Endometrium (tissue), 2 donors: ENCODE data around the gene ATG4A.

Experiments used
- FAIRE-seq: peaks from 2 replicates; lab custom pipeline; 2012; peaks lifted over from hg19 to GRCh38; lab: Jason Lieb, UNC
- donor health status: control.
- donor health status: control.

Gene ATG4A

GRCh38 chrX:108091264-108091877, at the start of gene ATG4A, which contains the start of gene PSMD10:
TSS of gene ATG4A (plus strand) at chrX:108091778. CDS start at chrX:108091827, 49 bp downstream.
TSS of gene PSMD10 (minus strand) at chrX:108091542. CDS start at chrX:108091520, 22 bp downstream.
- peak; percentile 95 for FAIRE-seq

- no peak for FAIRE-seq
These were observed 46.9 kb upstream of the ATG4A start, which contains the start of gene VSIG1 for GRCh38 chrX:108044554-108045256. TSS of gene VSIG1 (plus strand) at chrX:108045065. CDS start at chrX:108045131, 66 bp downstream.

- no peak for FAIRE-seq
These were observed 41.9 kb upstream of the ATG4A start for GRCh38 chrX:108049649-108050048.

GRCh38 chrX:108053218-108053617, 38.4 kb upstream of the ATG4A start:
- FAIRE-seq = no peak

GRCh38 chrX:108055546-108055945, 36.0 kb upstream of the ATG4A start:
- FAIRE-seq = no peak

- FAIRE-seq = no peak
These were observed 31.8 kb upstream of the ATG4A start for GRCh38 chrX:108059801-108060200.

- FAIRE-seq = no peak
These were observed 27.6 kb upstream of the ATG4A start for GRCh38 chrX:108064001-108064400.

- no peak for FAIRE-seq
These were observed 27.0 kb upstream of the ATG4A start for GRCh38 chrX:108064613-108065012.

- FAIRE-seq = no peak
These were observed 23.5 kb upstream of the ATG4A start for GRCh38 chrX:108068121-108068520.

GRCh38 chrX:108070891-108071290, 20.7 kb upstream of the ATG4A start:
- no peak for FAIRE-seq

GRCh38 chrX:108071578-108071977, 20.0 kb upstream of the ATG4A start:
- FAIRE-seq = no peak

- FAIRE-seq = no peak
These were observed 18.8 kb upstream of the ATG4A start for GRCh38 chrX:108072746-108073145.

- FAIRE-seq = no peak
These were observed 10.5 kb upstream of the ATG4A start for GRCh38 chrX:108081110-108081509.

- no peak for FAIRE-seq
These were observed 3.8 kb upstream of the ATG4A start for GRCh38 chrX:108087792-108088191.

GRCh38 chrX:108088511-108088910, 3.1 kb upstream of the ATG4A start:
- no peak for FAIRE-seq

- no peak for FAIRE-seq
These were observed 901 bp upstream of the ATG4A start for GRCh38 chrX:108090491-108091263.

- no peak for FAIRE-seq
These were observed 307 bp downstream of the ATG4A start for GRCh38 chrX:108091878-108092291.

- no peak for FAIRE-seq
These were observed 5.8 kb downstream of the ATG4A start for GRCh38 chrX:108097380-108097779.

- FAIRE-seq = no peak
These were observed 13.9 kb downstream of the ATG4A start for GRCh38 chrX:108105473-108105872.

- FAIRE-seq = no peak
These were observed 23.0 kb downstream of the ATG4A start for GRCh38 chrX:108114541-108114940.

- no peak for FAIRE-seq
These were observed 26.4 kb downstream of the ATG4A start for GRCh38 chrX:108117988-108118387.

GRCh38 chrX:108121291-108121690, 29.7 kb downstream of the ATG4A start:
- FAIRE-seq = no peak

GRCh38 chrX:108122748-108123147, 31.2 kb downstream of the ATG4A start:
- no peak for FAIRE-seq
